Esophagus squamous epithelium (tissue), 5 donors: ENCODE data around the gene OR6F1. TPM values are rescaled to one million over a fixed set of nuclear protein-coding genes. Genes with fewer than 3 reads are reported as not detected.
"Not testable (repeated sequence)": the region's sequence is repeated elsewhere in the genome, so short reads cannot be mapped to it uniquely, and the experiment has no call there.

Experiments used
- DNase-seq: peaks from one replicate; lab custom pipeline; 2025; lab: John Stamatoyannopoulos, UW
- H3K27ac ChIP-seq, 4 donors: fragments of 200-600 bp; sonication (generic); one replicate each; pipeline ENCODE4 v1.5.1; 2016 to 2019; ENCODE audit warnings: mild to moderate bottlenecking in 1 of 4
- H3K27me3 ChIP-seq, 4 donors: fragments of 200-600 bp; sonication (generic); 1 replicate in 3 of 4; 2 replicates in 1 of 4; pipeline versions ENCODE4 v1.5.1 to v1.6.0; 2017 to 2021; ENCODE audit warnings: antibody characterized with exemption in 1 of 4
- H3K36me3 ChIP-seq, 3 donors: fragments of 200-600 bp; sonication (generic); one replicate each; pipeline ENCODE4 v1.5.1; 2016 to 2019
- H3K4me1 ChIP-seq, 3 donors: fragments of 200-600 bp; sonication (generic); one replicate each; pipeline ENCODE4 v1.5.1; 2017 to 2019
- H3K4me3 ChIP-seq, 4 donors: fragments of 200-600 bp; sonication (generic); 1 replicate in 3 of 4; 2 replicates in 1 of 4; pipeline ENCODE4 v1.5.1; 2016 to 2019; ENCODE audit warnings: mild to moderate bottlenecking in 2 of 4, moderate library complexity in 1 of 4
- H3K9me3 ChIP-seq, 3 donors: fragments of 200-600 bp; sonication (generic); one replicate each; pipeline ENCODE4 v1.5.1; 2016 to 2019
- POLR2A ChIP-seq, 4 donors: fragments of 450-650 bp; IDR thresholded peaks; one replicate each; pipeline ENCODE4 v1.6.1; 2017; ENCODE audit warnings: antibody characterized with exemption in 4 of 4, mild to moderate bottlenecking in 4 of 4, moderate library complexity in 3 of 4
- WGBS, 2 donors: methylation state at CpG; one replicate each; pipeline ENCODE4 v1.1.5; 2018; 5-methylcytosine and 5-hydroxymethylcytosine counted together
- intact Hi-C: fragments of 100-400 bp; cut with DNase I; formaldehyde crosslinking; loops from one replicate; pipeline ENCODE4 v1.15.0; 2022
- total RNA-seq, 4 donors: library from RNA; depleted of rRNA; stranded (reverse); fragments of >200 nt; gene quantifications; one replicate each; pipeline ENCODE4 v1.1.0, GENCODE V29; 2016
- TF ChIP-seq, protein P1 (sequence below), 6 experiments: fragments of 450-650 bp in 4 of 6; fragments of 200-600 bp in 2 of 6; sonication (generic) in 2 of 6; IDR thresholded peaks; one replicate each; pipeline ENCODE4 v1.5.1; 2016 to 2019; ENCODE audit warnings: antibody characterized with exemption in 6 of 6, mild to moderate bottlenecking in 4 of 6, moderate library complexity in 4 of 6
- donor health status: DM: yes; HTN: yes; CAD: no.

The OR6F1 gene
- not detected for total RNA-seq

DNA sequence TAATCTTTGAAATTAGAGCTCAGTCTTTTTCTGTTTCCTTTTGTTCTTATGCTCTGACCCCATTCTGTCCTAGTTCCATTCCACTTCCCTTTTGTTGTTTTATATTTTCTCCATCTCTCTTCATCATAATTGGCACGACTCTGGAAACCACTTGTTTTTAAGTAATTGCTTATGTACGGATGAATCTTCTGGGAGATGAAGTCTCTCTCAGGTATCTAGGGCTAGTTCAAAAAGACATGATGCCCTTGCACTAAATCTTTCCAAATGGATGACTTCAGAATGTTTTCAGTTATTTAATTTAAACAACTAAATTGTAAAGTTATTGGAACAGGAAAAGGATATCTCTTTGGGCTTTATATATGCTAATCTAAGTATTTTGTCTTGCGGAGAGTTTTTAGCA is at the start of gene OR6F1:
TSS of gene OR6F1 (minus strand) at position 101 of the 400 bp plus-strand sequence. CDS start 3,891 bp downstream, outside the sequence.
- intact Hi-C loops, result no loop called here
- H3K4me3 ChIP-seq, result no peak within 1 kb of the TSS
- TF ChIP-seq, protein P1, sequence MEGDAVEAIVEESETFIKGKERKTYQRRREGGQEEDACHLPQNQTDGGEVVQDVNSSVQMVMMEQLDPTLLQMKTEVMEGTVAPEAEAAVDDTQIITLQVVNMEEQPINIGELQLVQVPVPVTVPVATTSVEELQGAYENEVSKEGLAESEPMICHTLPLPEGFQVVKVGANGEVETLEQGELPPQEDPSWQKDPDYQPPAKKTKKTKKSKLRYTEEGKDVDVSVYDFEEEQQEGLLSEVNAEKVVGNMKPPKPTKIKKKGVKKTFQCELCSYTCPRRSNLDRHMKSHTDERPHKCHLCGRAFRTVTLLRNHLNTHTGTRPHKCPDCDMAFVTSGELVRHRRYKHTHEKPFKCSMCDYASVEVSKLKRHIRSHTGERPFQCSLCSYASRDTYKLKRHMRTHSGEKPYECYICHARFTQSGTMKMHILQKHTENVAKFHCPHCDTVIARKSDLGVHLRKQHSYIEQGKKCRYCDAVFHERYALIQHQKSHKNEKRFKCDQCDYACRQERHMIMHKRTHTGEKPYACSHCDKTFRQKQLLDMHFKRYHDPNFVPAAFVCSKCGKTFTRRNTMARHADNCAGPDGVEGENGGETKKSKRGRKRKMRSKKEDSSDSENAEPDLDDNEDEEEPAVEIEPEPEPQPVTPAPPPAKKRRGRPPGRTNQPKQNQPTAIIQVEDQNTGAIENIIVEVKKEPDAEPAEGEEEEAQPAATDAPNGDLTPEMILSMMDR (IDR thresholded peaks at IDR 0.05), result no peak
- TF ChIP-seq POLR2A (IDR thresholded peaks at IDR 0.05), result no peak
- H3K36me3 ChIP-seq, result no peaks in the 10 kb centered on the region
- no peak within 1 kb of the TSS for H3K27ac ChIP-seq
- peaks cover 0 to 16% (median 0%) of the 10 kb centered on the region in 3 donors for H3K9me3 ChIP-seq
- no peaks in the 10 kb centered on the region for H3K4me1 ChIP-seq
- H3K27me3 ChIP-seq, result no peaks in the 10 kb centered on the region
- 75 to 80% methylated on average over 3 of the region's 3 CpGs for WGBS, 2 donors
- no peak for DNase-seq

DNA sequence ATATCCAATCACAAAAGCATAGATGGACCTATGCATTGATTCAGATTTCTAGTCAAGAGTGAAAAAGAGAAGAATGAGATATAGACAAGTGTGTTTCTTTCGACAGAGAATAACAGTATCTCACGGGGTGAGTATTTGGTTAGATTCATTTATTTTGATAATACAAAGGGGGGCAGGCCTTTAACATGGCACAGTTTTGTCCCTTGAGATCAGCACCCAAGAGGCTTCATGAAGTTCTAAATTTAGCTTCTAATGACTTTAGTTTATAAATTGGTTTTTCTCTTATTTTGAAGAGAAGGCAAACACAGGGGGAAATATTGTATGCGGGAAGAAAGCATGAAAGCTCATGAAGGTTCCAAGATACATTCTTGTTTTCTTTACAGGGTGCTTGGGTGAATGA is 44.0 kb upstream of the OR6F1 start, which contains the start of gene OR1C1:
TSS of gene OR1C1 (minus strand) at position 101 of the 400 bp plus-strand sequence. CDS start 2,150 bp downstream, outside the sequence.
- Histone ChIP-seq H3K36me3 (no peaks in the 10 kb centered on the region), H3K27ac (no peak within 1 kb of the TSS), H3K4me1 (no peaks in the 10 kb centered on the region), H3K4me3 (no peak within 1 kb of the TSS), H3K9me3 (no peaks in the 10 kb centered on the region), H3K27me3 (no peaks in the 10 kb centered on the region)
- WGBS, 2 donors, result 91 to 92% methylated on average over 3 of the region's 3 CpGs
- TF ChIP-seq, protein P1 (IDR thresholded peaks at IDR 0.05), result no peak
- no peak for TF ChIP-seq POLR2A (IDR thresholded peaks at IDR 0.05)
- intact Hi-C loops, result no loop called here
- DNase-seq, result no peak

- H3K27ac ChIP-seq, H3K36me3 ChIP-seq, H3K4me3 ChIP-seq, H3K4me1 ChIP-seq, DNase-seq, H3K27me3 ChIP-seq, intact Hi-C loops: not testable (repeated sequence)
- peaks cover 0 to 16% (median 8%) of the 10 kb centered on the region in 3 donors for H3K9me3 ChIP-seq
- 65 to 68% methylated on average over 1 of the region's 1 CpG for WGBS, 2 donors
Measured at GRCh38 chr1:247754311-247754710, 37.9 kb upstream of the OR6F1 start.

DNA sequence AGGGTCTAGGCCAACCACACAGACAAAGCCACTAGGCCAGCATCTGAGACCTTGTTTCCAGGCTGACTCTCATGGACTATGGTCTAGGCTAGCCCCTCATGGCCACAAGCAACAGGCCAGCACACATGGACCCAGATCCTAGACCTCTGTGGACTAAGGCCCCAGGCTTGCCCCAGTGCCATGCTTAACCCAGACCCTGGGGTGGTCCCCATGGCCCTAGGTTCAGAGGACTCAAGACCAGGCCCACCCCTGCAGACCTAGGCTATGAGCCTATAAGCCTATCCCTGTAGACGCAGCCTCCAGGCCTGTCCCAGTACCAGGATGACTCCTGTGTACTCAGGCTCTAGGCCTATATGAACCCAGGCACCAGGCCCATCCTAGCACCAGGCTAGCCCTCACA is 33.4 kb upstream of the OR6F1 start:
- TF ChIP-seq, protein P1 (IDR thresholded peaks at IDR 0.05), result no peak
- TF ChIP-seq POLR2A (IDR thresholded peaks at IDR 0.05), result no peak
- no peaks in the 10 kb centered on the region for H3K27me3 ChIP-seq
- H3K27ac ChIP-seq, result no peak overlapping the region
- H3K36me3 ChIP-seq, result no peaks in the 10 kb centered on the region
- no peak for DNase-seq
- no peaks in the 10 kb centered on the region for H3K4me1 ChIP-seq
- WGBS, 2 donors, result 60% methylated on average over 1 of the region's 1 CpG; no CpG with 5 or more reads in 1 of the 2 donors
- intact Hi-C loops, result no loop called here
- H3K4me3 ChIP-seq, result no peak overlapping the region
- H3K9me3 ChIP-seq, result peaks cover 0 to 16% (median 8%) of the 10 kb centered on the region in 3 donors

GRCh38 chr1:247748041-247748440 is 31.6 kb upstream of the OR6F1 start, which contains the start of gene OR14A2:
TSS of gene OR14A2 (minus strand) at chr1:247748141.
- Histone ChIP-seq H3K27ac (no peak within 1 kb of the TSS), H3K4me3 (no peak within 1 kb of the TSS), H3K9me3 (peaks cover 0 to 16% (median 8%) of the 10 kb centered on the region in 3 donors), H3K36me3 (no peaks in the 10 kb centered on the region), H3K4me1 (no peaks in the 10 kb centered on the region), H3K27me3 (no peaks in the 10 kb centered on the region)
- 88 to 90% methylated on average over 2 of the region's 2 CpGs for WGBS, 2 donors
- TF ChIP-seq, protein P1 (IDR thresholded peaks at IDR 0.05), result no peak
- no peak for TF ChIP-seq POLR2A (IDR thresholded peaks at IDR 0.05)
- no peak for DNase-seq
- intact Hi-C loops, result no loop called here
